OCI-LY3 (cell line): ENCODE measurements around the gene NR3C2.
A peak's percentile ranks its signal among the peaks of the same experiment; 100 is the strongest.

Experiments
- H2AFZ ChIP-seq: fragments of 200-600, 300-600 bp; shearing (Covaris generic); 2 replicates; pipeline ENCODE4 v1.6.0; 2014; ENCODE audit warnings: antibody characterized with exemption, low read depth, low read length
- H3K27ac ChIP-seq: fragments of 200-600, 300-600 bp; sonication (generic); 2 replicates; pipeline ENCODE4 v1.5.1; 2014; ENCODE audit warnings: mild to moderate bottlenecking, low read length, moderate library complexity, mixed read lengths
- H3K27me3 ChIP-seq: fragments of 200-600, 300-600 bp; sonication (generic); 2 replicates; pipeline ENCODE4 v1.6.1; 2014; ENCODE audit warnings: low read depth, low read length, mixed read lengths
- H3K36me3 ChIP-seq: fragments of 200-600, 300-600 bp; sonication (generic); replicated peaks from 2 replicates; pipeline ENCODE3; 2014; ENCODE audit warnings: low read depth, low read length, mixed read lengths
- H3K4me1 ChIP-seq: fragments of 300-600, 200-600 bp; sonication (generic); 2 replicates; pipeline ENCODE4 v1.6.1; 2014; ENCODE audit warnings: low read length, mixed read lengths
- H3K4me2 ChIP-seq: fragments of 200-600, 300-600 bp; sonication (generic); 2 replicates; pipeline ENCODE4 v1.6.1; 2014; ENCODE audit warnings: low read length, mixed read lengths
- H3K4me3 ChIP-seq: fragments of 300-600, 200-600 bp; sonication (generic); 2 replicates; pipeline ENCODE4 v1.5.1; 2014; ENCODE audit warnings: antibody characterized with exemption, mild to moderate bottlenecking, low read length, moderate library complexity
- H3K79me2 ChIP-seq: fragments of 300-600, 200-600 bp; shearing (Covaris generic); 2 replicates; pipeline ENCODE4 v1.6.1; 2014; ENCODE audit warnings: mild to moderate bottlenecking, low read length, mixed read lengths
- H3K9ac ChIP-seq: fragments of 300-600, 200-600 bp; shearing (Covaris generic); 2 replicates; pipeline ENCODE4 v1.6.0; 2014; ENCODE audit warnings: mild to moderate bottlenecking, low read length, moderate library complexity
- H3K9me3 ChIP-seq: fragments of 200-600, 300-600 bp; shearing (Covaris generic); 2 replicates; pipeline ENCODE4 v1.6.1; 2014; ENCODE audit warnings: low read length, mixed read lengths; ENCODE audit not compliant: insufficient read depth
- H4K20me1 ChIP-seq: fragments of 200-600, 300-600 bp; sonication (generic); 2 replicates; pipeline ENCODE4 v1.6.1; 2016; ENCODE audit warnings: low read length, mixed read lengths; ENCODE audit not compliant: insufficient read depth
- CTCF ChIP-seq: fragments of 200-600, 300-600 bp; sonication (generic); IDR thresholded peaks from 2 replicates; pipeline ENCODE4 v1.5.1; 2014; ENCODE audit warnings: antibody characterized with exemption, low read length, low read depth
- EZH2phosphoT487 ChIP-seq: fragments of 200-600 bp; shearing (Covaris generic); IDR thresholded peaks from 2 replicates; pipeline ENCODE4 v1.6.1; 2018; ENCODE audit warnings: antibody characterized with exemption, mixed run types, low read depth

NR3C2 gene

GRCh38 chr4:148430854-148431253 is 11.4 kb downstream of the NR3C2 start:
- Histone ChIP-seq H3K9me3 (no peaks in the 10 kb centered on the region), H3K27me3 (no peaks in the 10 kb centered on the region), H3K4me2 (peak overlapping the region; percentile 64), H3K79me2 (no peaks in the 10 kb centered on the region), H4K20me1 (no peaks in the 10 kb centered on the region), H2AFZ (peak overlapping the region; percentile 58; the same call in 1 of the 2 replicates), H3K27ac (no peak overlapping the region), H3K4me3 (peak overlapping the region; percentile 30; the same call in 1 of the 2 replicates), H3K36me3 (no peaks in the 10 kb centered on the region), H3K9ac (peak overlapping the region; percentile 15; the same call in 1 of the 2 replicates), H3K4me1 (peaks cover 29% of the 10 kb centered on the region)
- TF ChIP-seq EZH2phosphoT487 (no peak), CTCF (no peak)

- Histone ChIP-seq H3K27me3 (no peaks in the 10 kb centered on the region), H3K9ac (no peak overlapping the region), H3K36me3 (no peaks in the 10 kb centered on the region), H3K9me3 (no peaks in the 10 kb centered on the region), H3K27ac (no peak overlapping the region), H3K4me3 (no peak overlapping the region), H3K4me1 (peaks cover 38% of the 10 kb centered on the region), H2AFZ (no peak overlapping the region), H3K4me2 (no peak overlapping the region), H3K79me2 (no peaks in the 10 kb centered on the region), H4K20me1 (no peaks in the 10 kb centered on the region)
- TF ChIP-seq EZH2phosphoT487 (no peak), CTCF (no peak)
Observed at GRCh38 chr4:148429206-148429605, 13.0 kb downstream of the NR3C2 start.

- TF ChIP-seq CTCF (peak; percentile 48), EZH2phosphoT487 (no peak)
- Histone ChIP-seq H3K4me3 (no peak overlapping the region), H3K36me3 (no peaks in the 10 kb centered on the region), H3K9ac (no peak overlapping the region), H3K4me2 (no peak overlapping the region; the same call in 1 of the 2 replicates), H4K20me1 (no peaks in the 10 kb centered on the region), H3K27me3 (no peaks in the 10 kb centered on the region), H3K27ac (no peak overlapping the region), H2AFZ (no peak overlapping the region), H3K9me3 (no peaks in the 10 kb centered on the region), H3K79me2 (no peaks in the 10 kb centered on the region), H3K4me1 (peaks cover 46% of the 10 kb centered on the region)
Observed at GRCh38 chr4:148426643-148427042, 15.6 kb downstream of the NR3C2 start.

GRCh38 chr4:148425327-148426110 is 16.7 kb downstream of the NR3C2 start:
- peak overlapping the region; percentile 61 for H3K27ac ChIP-seq
- peak overlapping the region; percentile 33 for H3K9ac ChIP-seq
- H3K4me2 ChIP-seq, result peak overlapping the region; percentile 64
- TF ChIP-seq EZH2phosphoT487, result no peak
- peak; percentile 53 for TF ChIP-seq CTCF
- no peaks in the 10 kb centered on the region for H3K79me2 ChIP-seq
- H4K20me1 ChIP-seq, result no peaks in the 10 kb centered on the region
- peak overlapping the region; percentile 37 for H3K4me3 ChIP-seq
- peaks cover 34% of the 10 kb centered on the region for H3K4me1 ChIP-seq
- H2AFZ ChIP-seq, result peak overlapping the region; percentile 21; the same call in 1 of the 2 replicates
- no peaks in the 10 kb centered on the region for H3K27me3 ChIP-seq
- no peaks in the 10 kb centered on the region for H3K9me3 ChIP-seq
- no peaks in the 10 kb centered on the region for H3K36me3 ChIP-seq
